Measurements from ENCODE around the gene MT4.

MT4 gene

DNA sequence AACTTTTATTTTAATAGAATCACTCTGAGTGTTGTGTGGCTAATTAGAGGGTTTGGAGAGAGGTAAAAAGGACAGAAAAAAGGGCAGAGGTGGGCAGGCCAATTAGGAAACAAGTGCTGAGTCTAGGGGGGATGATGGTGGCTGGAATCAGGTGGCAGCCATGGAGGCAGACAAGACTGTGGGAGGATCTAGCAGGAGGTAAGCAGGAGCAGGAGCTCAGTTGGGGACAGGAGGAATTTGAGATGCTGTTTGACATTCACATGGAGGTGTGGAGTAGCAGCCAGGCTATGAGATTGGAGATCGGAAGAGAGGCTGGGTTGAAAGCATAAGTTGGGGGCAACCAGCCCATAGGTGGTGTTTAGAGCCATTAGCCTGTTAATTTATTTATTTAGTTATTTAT lies 3.7 kb upstream of the MT4 start:
- no peak for TF ChIP-seq EGR1 (IDR thresholded peaks at IDR 0.05)
- TF ChIP-seq CEBPB (IDR thresholded peaks at IDR 0.05), result no peak
- TF ChIP-seq YY1 (IDR thresholded peaks at IDR 0.05; ENCODE audit: low read depth), result no peak
- TF ChIP-seq NFIC (IDR thresholded peaks at IDR 0.05), result no peak
- no peak for TF ChIP-seq TEAD4 (IDR thresholded peaks at IDR 0.05)
- TF ChIP-seq TCF12 (IDR thresholded peaks at IDR 0.05; ENCODE audit: low read depth), result no peak
- TF ChIP-seq CREB1 (IDR thresholded peaks at IDR 0.05; ENCODE audit: low read depth), result no peak
- no peak for TF ChIP-seq RAD21 (IDR thresholded peaks at IDR 0.05; ENCODE audit: low read depth)
- TF ChIP-seq, protein P1, sequence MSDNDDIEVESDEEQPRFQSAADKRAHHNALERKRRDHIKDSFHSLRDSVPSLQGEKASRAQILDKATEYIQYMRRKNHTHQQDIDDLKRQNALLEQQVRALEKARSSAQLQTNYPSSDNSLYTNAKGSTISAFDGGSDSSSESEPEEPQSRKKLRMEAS (IDR thresholded peaks at IDR 0.05), result no peak
- TF ChIP-seq EP300 (IDR thresholded peaks at IDR 0.05; ENCODE audit: borderline replicate concordance), result no peak
- no peak for TF ChIP-seq FOXM1 (IDR thresholded peaks at IDR 0.05; ENCODE audit: borderline replicate concordance, low read depth)
- no peak for TF ChIP-seq TAF1 (IDR thresholded peaks at IDR 0.05; ENCODE audit: low read depth)
- TF ChIP-seq, protein P2, sequence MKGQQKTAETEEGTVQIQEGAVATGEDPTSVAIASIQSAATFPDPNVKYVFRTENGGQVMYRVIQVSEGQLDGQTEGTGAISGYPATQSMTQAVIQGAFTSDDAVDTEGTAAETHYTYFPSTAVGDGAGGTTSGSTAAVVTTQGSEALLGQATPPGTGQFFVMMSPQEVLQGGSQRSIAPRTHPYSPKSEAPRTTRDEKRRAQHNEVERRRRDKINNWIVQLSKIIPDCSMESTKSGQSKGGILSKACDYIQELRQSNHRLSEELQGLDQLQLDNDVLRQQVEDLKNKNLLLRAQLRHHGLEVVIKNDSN (IDR thresholded peaks at IDR 0.05), result no peak

DNA sequence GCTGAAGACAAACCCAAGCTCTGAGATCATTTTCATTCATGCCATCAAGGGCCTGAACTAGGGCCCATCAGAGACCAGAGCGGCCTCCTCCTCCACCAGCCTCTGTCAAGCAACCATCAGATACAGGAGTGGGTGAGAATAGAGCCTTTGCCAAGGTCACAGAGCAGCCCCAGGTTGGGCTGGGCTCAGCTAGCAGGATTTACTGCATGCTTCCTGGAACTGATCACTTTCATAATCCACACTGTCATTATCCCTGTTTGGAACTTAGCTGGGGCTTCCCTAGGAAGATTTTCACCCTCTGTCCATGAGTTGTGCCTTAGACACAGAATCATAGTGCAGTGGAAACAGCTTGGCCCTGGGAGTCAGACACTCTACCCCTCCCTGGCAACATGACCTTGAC lies 5.1 kb downstream of the MT4 start:
- TF ChIP-seq TCF12 (IDR thresholded peaks at IDR 0.05; ENCODE audit: low read depth), result no peak
- no peak for TF ChIP-seq NFIC (IDR thresholded peaks at IDR 0.05)
- no peak for TF ChIP-seq EP300 (IDR thresholded peaks at IDR 0.05; ENCODE audit: borderline replicate concordance)
- no peak for TF ChIP-seq FOXM1 (IDR thresholded peaks at IDR 0.05; ENCODE audit: borderline replicate concordance, low read depth)
- TF ChIP-seq, protein P2 (IDR thresholded peaks at IDR 0.05), result no peak
- TF ChIP-seq YY1 (IDR thresholded peaks at IDR 0.05; ENCODE audit: low read depth), result no peak
- no peak for TF ChIP-seq TEAD4 (IDR thresholded peaks at IDR 0.05)
- TF ChIP-seq, protein P1 (IDR thresholded peaks at IDR 0.05), result no peak
- TF ChIP-seq EGR1 (IDR thresholded peaks at IDR 0.05), result no peak
- no peak for TF ChIP-seq TAF1 (IDR thresholded peaks at IDR 0.05; ENCODE audit: low read depth)
- no peak for TF ChIP-seq ZBTB7A (IDR thresholded peaks at IDR 0.05; ENCODE audit: low read depth)
- no peak for TF ChIP-seq RAD21 (IDR thresholded peaks at IDR 0.05; ENCODE audit: low read depth)
- TF ChIP-seq CEBPB (IDR thresholded peaks at IDR 0.05), result no peak
- no peak for TF ChIP-seq CREB1 (IDR thresholded peaks at IDR 0.05; ENCODE audit: low read depth)
- TF ChIP-seq, protein P3, sequence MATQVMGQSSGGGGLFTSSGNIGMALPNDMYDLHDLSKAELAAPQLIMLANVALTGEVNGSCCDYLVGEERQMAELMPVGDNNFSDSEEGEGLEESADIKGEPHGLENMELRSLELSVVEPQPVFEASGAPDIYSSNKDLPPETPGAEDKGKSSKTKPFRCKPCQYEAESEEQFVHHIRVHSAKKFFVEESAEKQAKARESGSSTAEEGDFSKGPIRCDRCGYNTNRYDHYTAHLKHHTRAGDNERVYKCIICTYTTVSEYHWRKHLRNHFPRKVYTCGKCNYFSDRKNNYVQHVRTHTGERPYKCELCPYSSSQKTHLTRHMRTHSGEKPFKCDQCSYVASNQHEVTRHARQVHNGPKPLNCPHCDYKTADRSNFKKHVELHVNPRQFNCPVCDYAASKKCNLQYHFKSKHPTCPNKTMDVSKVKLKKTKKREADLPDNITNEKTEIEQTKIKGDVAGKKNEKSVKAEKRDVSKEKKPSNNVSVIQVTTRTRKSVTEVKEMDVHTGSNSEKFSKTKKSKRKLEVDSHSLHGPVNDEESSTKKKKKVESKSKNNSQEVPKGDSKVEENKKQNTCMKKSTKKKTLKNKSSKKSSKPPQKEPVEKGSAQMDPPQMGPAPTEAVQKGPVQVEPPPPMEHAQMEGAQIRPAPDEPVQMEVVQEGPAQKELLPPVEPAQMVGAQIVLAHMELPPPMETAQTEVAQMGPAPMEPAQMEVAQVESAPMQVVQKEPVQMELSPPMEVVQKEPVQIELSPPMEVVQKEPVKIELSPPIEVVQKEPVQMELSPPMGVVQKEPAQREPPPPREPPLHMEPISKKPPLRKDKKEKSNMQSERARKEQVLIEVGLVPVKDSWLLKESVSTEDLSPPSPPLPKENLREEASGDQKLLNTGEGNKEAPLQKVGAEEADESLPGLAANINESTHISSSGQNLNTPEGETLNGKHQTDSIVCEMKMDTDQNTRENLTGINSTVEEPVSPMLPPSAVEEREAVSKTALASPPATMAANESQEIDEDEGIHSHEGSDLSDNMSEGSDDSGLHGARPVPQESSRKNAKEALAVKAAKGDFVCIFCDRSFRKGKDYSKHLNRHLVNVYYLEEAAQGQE (IDR thresholded peaks at IDR 0.05; ENCODE audit: low read depth), result no peak

DNA sequence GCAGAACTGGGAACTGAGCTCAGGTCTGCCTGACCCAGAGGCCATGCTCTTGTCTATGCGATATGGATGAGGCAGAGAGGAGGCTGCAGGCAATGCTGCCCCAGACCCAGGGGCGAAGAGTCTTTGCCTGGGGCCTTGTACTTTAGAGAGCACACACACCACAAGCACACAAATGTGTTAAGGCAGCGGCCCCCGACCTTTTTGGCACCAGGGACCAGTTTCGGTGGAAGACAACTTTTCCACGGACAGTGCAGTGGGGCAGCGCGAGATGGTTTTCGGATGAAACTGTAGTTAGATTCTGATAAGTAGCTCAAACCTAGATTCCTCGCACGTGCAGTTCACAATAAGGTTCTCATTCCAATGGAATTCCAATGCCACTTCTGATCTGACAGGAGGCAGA lies 6.7 kb downstream of the MT4 start:
- TF ChIP-seq NFIC (IDR thresholded peaks at IDR 0.05) (no peak), EP300 (IDR thresholded peaks at IDR 0.05; ENCODE audit: borderline replicate concordance) (no peak), YY1 (IDR thresholded peaks at IDR 0.05; ENCODE audit: low read depth) (no peak), TEAD4 (IDR thresholded peaks at IDR 0.05) (no peak), CEBPB (IDR thresholded peaks at IDR 0.05) (no peak), RAD21 (IDR thresholded peaks at IDR 0.05; ENCODE audit: low read depth) (no peak), EGR1 (IDR thresholded peaks at IDR 0.05) (no peak)
- TF ChIP-seq, protein P2 (IDR thresholded peaks at IDR 0.05), result no peak
- TF ChIP-seq, protein P3 (IDR thresholded peaks at IDR 0.05; ENCODE audit: low read depth), result no peak

DNA sequence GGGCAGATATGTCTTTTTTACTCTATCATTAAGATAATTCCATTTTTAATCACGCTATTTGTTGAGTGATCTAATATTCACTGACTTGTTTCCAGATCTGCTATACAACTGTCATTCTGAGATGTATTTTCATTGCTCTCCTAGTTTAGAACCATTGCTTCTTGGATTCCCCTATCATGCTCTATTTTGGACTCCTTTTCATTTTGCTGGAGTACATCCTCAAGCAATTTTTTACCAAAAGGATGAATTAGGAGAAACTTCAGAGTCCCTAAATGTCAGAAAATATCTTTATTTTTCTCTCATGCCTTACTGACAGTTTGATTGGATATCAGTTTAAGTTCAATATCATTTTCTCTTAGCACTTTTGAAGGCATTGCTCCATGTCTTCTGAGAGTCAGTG lies 9.8 kb downstream of the MT4 start:
- no peak for TF ChIP-seq RAD21 (IDR thresholded peaks at IDR 0.05; ENCODE audit: low read depth)
- TF ChIP-seq CREB1 (IDR thresholded peaks at IDR 0.05; ENCODE audit: low read depth), result no peak
- no peak for TF ChIP-seq YY1 (IDR thresholded peaks at IDR 0.05; ENCODE audit: low read depth)
- TF ChIP-seq TCF12 (IDR thresholded peaks at IDR 0.05; ENCODE audit: low read depth), result no peak
- no peak for TF ChIP-seq TAF1 (IDR thresholded peaks at IDR 0.05; ENCODE audit: low read depth)
- TF ChIP-seq EGR1 (IDR thresholded peaks at IDR 0.05), result no peak
- no peak for TF ChIP-seq TEAD4 (IDR thresholded peaks at IDR 0.05)
- no peak for TF ChIP-seq ZBTB7A (IDR thresholded peaks at IDR 0.05; ENCODE audit: low read depth)
- TF ChIP-seq, protein P3 (IDR thresholded peaks at IDR 0.05; ENCODE audit: low read depth), result no peak
- TF ChIP-seq EP300 (IDR thresholded peaks at IDR 0.05; ENCODE audit: borderline replicate concordance), result no peak
- TF ChIP-seq FOXM1 (IDR thresholded peaks at IDR 0.05; ENCODE audit: borderline replicate concordance, low read depth), result no peak
- TF ChIP-seq NFIC (IDR thresholded peaks at IDR 0.05), result no peak
- no peak for TF ChIP-seq CEBPB (IDR thresholded peaks at IDR 0.05)
- TF ChIP-seq, protein P1 (IDR thresholded peaks at IDR 0.05), result no peak
- TF ChIP-seq, protein P2 (IDR thresholded peaks at IDR 0.05), result no peak
